Activated effector memory CD4-positive, alpha-beta T cell treated with Interleukin-2 at 50 U/mL for 16 hours (primary cell): Measurements from ENCODE around the gene C3orf22.
"Not testable (repeated sequence)": the region's sequence is repeated elsewhere in the genome, so short reads cannot be mapped to it uniquely, and the experiment has no call there.

Source experiments
- DNase-seq: peaks from one replicate; pipeline ENCODE4 v3.0.0-alpha.2; 2020

C3orf22 gene

GRCh38 chr3:126558336-126559071 lies at the start of gene C3orf22:
Gene C3orf22 (minus strand): TSS chr3:126558932. CDS start chr3:126553390, 5,542 bp downstream.
- no peak for DNase-seq

- DNase-seq: no peak
These were observed 48.6 kb upstream of the C3orf22 start for GRCh38 chr3:126607214-126607908.

- no peak for DNase-seq
These were observed 47.3 kb upstream of the C3orf22 start for GRCh38 chr3:126606001-126606400.

GRCh38 chr3:126604691-126605090 lies 46.0 kb upstream of the C3orf22 start:
- DNase-seq: no peak

- DNase-seq: no peak
These were observed 40.4 kb upstream of the C3orf22 start for GRCh38 chr3:126599101-126599500.

GRCh38 chr3:126595479-126595878 lies 36.7 kb upstream of the C3orf22 start:
- DNase-seq: not testable (repeated sequence)

- not testable (repeated sequence) for DNase-seq
These were observed 32.8 kb upstream of the C3orf22 start for GRCh38 chr3:126591515-126591914.

GRCh38 chr3:126582311-126582710 lies 23.6 kb upstream of the C3orf22 start:
- no peak for DNase-seq

- DNase-seq: no peak
These were observed 22.8 kb upstream of the C3orf22 start for GRCh38 chr3:126581569-126581968.

GRCh38 chr3:126580746-126581145 lies 22.0 kb upstream of the C3orf22 start:
- no peak for DNase-seq

GRCh38 chr3:126578702-126579101 lies 20.0 kb upstream of the C3orf22 start:
- no peak for DNase-seq

- DNase-seq: no peak
These were observed 18.5 kb upstream of the C3orf22 start for GRCh38 chr3:126577261-126577660.

- no peak for DNase-seq
These were observed 14.9 kb upstream of the C3orf22 start for GRCh38 chr3:126573492-126574117.

- no peak for DNase-seq
These were observed 12.3 kb upstream of the C3orf22 start for GRCh38 chr3:126571078-126571477.

GRCh38 chr3:126570103-126570541 lies 11.4 kb upstream of the C3orf22 start:
- no peak for DNase-seq

GRCh38 chr3:126569390-126569975 lies 10.8 kb upstream of the C3orf22 start:
- DNase-seq: no peak

GRCh38 chr3:126568776-126569342 lies 10.1 kb upstream of the C3orf22 start:
- DNase-seq: no peak

GRCh38 chr3:126567696-126568438 lies 9.1 kb upstream of the C3orf22 start:
- DNase-seq: no peak

- DNase-seq: no peak
These were observed 4.1 kb upstream of the C3orf22 start for GRCh38 chr3:126562737-126563276.

- DNase-seq: no peak
These were observed 971 bp downstream of the C3orf22 start for GRCh38 chr3:126557761-126558160.

- DNase-seq: no peak
These were observed 1.4 kb downstream of the C3orf22 start for GRCh38 chr3:126557415-126557745.
